GM23248 (cell line): ENCODE data around the gene MBL2.

Experiments used
- EZH2 ChIP-seq: fragments of 200-600 bp; sonication (generic); IDR thresholded peaks from 2 replicates; pipeline ENCODE4 v1.6.1; 2018; ENCODE audit warnings: antibody characterized with exemption, mild to moderate bottlenecking; ENCODE audit not compliant: insufficient read depth, poor library complexity, severe bottlenecking
- EZH2phosphoT487 ChIP-seq: fragments of 200-600 bp; sonication (generic); IDR thresholded peaks from 2 replicates; pipeline ENCODE4 v1.6.1; 2018; ENCODE audit warnings: antibody characterized with exemption, moderate library complexity, mild to moderate bottlenecking, low read depth; ENCODE audit not compliant: insufficient read depth

GRCh38 chr10:52772623-52773022 lies at the start of gene MBL2:
- TF ChIP-seq EZH2 (no peak), EZH2phosphoT487 (no peak)
